Adrenal gland (tissue), 12 donors: ENCODE data around the gene BAHCC1. TPM values are rescaled to one million over a fixed set of nuclear protein-coding genes. Genes with fewer than 3 reads are reported as not detected.

Experiments
- DNase-seq, 7 donors: peaks; one replicate each; pipeline ENCODE4 v3.0.0-alpha.2; 2019 to 2020
- H3K27ac ChIP-seq, 5 donors: fragments of 200-600 bp; sonication (generic) in 4 of 5; 1 replicate in 3 of 5; 2 replicates in 2 of 5; pipeline versions ENCODE4 v1.5.1 to v1.8.0; 2016 to 2020; ENCODE audit warnings: mild to moderate bottlenecking in 1 of 5
- H3K27me3 ChIP-seq: fragments of 200-600 bp; 2 replicates; pipeline ENCODE4 v1.8.0; 2021
- H3K36me3 ChIP-seq, 2 donors: fragments of 200-600 bp; replicated peaks in 1 of 2; 1 replicate in 1 of 2; 2 replicates in 1 of 2; pipeline versions ENCODE4 v1.5.1 to v1.8.0; 2018 to 2022
- H3K4me1 ChIP-seq, 2 donors: fragments of 200-600 bp; replicated peaks in 1 of 2; 1 replicate in 1 of 2; 2 replicates in 1 of 2; pipeline versions ENCODE4 v1.5.1 to v1.8.0; 2018 to 2021
- H3K4me3 ChIP-seq, 4 donors: fragments of 200-600 bp; sonication (generic) in 3 of 4; one replicate each; pipeline ENCODE4 v1.5.1; 2016 to 2018
- H3K9me3 ChIP-seq, 3 donors: fragments of 200-600 bp; sonication (generic) in 1 of 3; replicated peaks in 1 of 3; 1 replicate in 2 of 3; 2 replicates in 1 of 3; pipeline versions ENCODE4 v1.5.1 to v1.8.0; 2016 to 2021
- CTCF ChIP-seq, 6 experiments: fragments of 450-650 bp in 4 of 6; fragments of 200-600 bp in 2 of 6; sonication (generic) in 1 of 6; IDR thresholded peaks; 1 replicate in 5 of 6; 2 replicates in 1 of 6; pipeline versions ENCODE4 v1.5.1 to v1.8.0; 2016 to 2021; ENCODE audit warnings: antibody characterized with exemption in 6 of 6, mild to moderate bottlenecking in 2 of 6, moderate library complexity in 1 of 6
- POLR2A ChIP-seq, 2 donors: fragments of 450-650 bp; IDR thresholded peaks; one replicate each; pipeline ENCODE4 v1.6.1; 2017; ENCODE audit warnings: antibody characterized with exemption in 2 of 2, mild to moderate bottlenecking in 2 of 2, moderate library complexity in 1 of 2
- WGBS, 4 donors: extraction: QIAGEN DNeasy Blood & Tissue Kit in 2 of 4; methylation state at CpG; one replicate each; pipeline versions ENCODE4 v1.1.5 to v1.1.7; 2013 to 2017; 5-methylcytosine and 5-hydroxymethylcytosine counted together
- intact Hi-C, 2 donors: fragments of 100-400 bp; cut with DNase I; formaldehyde crosslinking; loops; one replicate each; pipeline versions ENCODE4 v1.14.1 to v1.15.0; 2022 to 2023
- polyA plus RNA-seq, 3 donors: library from polyadenylated mRNA; stranded (reverse); fragments of 200-250 nt in 2 of 3; fragments of 350-450 nt in 1 of 3; fragmentation: Illumina TruSeq in 1 of 3; extraction: RNeasy Lipid Tissue Mini Kit (QIAGEN cat#74804) in 1 of 3; gene quantifications; one replicate each; pipeline ENCODE4 v1.2.3, GENCODE V29; 2013 to 2014
- total RNA-seq, 9 donors: library from RNA; depleted of rRNA in 4 of 9; stranded (reverse); fragments of >200 nt in 4 of 9; fragments of 120-200 nt in 1 of 9; fragmentation: NEBNext Ultra II Directional in 1 of 9; extraction: Animal tissue kit (Norgen Biotek cat#: 25700) in 1 of 9; gene quantifications; one replicate each; pipeline versions ENCODE4 v1.1.0 to v1.2.4, GENCODE V29; 2013 to 2023
- donor health status: healthy with polysubstance abuse.
- donor health status: Bipolar disorder and iron deficiency.
- donor health status: DM: yes; HTN: yes; CAD: no.
- donor health status: DM: no; HTN: no; CAD: no.
- donor health status: DM: no; HTN: no; CAD: no.
- donor health status: DM: yes; HTN: yes; CAD: no.

The BAHCC1 gene
- total and polyA plus RNA-seq, 12 donors = 1.7 to 68.0 (median 18.4) TPM

DNA sequence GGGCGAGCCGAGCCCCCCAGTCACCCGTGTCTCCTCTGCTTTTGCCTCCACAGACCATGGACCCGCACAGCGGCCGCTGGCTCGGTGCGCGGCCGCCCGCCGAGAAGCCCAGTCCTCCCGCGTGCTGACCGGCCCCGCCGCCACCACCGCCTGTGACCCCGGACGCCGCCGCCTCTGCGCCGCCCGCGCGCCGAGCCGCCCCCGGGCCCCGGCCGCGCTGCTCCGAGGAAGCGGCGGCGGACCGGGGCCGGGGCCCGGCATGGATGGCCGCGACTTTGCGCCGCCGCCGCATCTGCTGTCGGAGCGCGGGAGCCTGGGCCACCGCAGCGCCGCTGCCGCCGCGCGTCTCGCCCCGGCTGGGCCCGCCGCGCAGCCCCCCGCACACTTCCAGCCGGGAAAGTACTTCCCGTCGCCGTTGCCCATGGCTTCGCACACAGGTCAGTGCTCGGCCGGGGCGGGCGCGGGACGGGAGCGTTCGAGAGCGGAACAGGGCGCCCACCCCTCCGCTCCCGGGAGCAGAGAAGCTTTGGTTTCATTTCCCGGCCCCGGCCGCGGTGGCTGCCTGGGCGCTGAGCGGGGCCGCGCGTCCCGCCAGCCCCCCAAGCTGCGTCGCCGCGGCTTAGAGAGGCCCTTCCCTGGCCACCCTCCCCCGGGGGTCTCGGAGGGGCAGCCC lies 4.4 kb downstream of the BAHCC1 start:
- Histone ChIP-seq H3K27me3 (no peaks in the 10 kb centered on the region), H3K4me1 (peaks cover 12 to 37% of the 10 kb centered on the region in 2 donors), H3K9me3 (no peaks in the 10 kb centered on the region), H3K36me3 (no peaks in the 10 kb centered on the region), H3K27ac (peak overlapping the region; percentile 40 to 96 (median 94)), H3K4me3 (peak overlapping the region in 3 of 4 donors; percentile 33 to 96 (median 74))
- DNase-seq = peak in 1 of 7 donors; percentile 44
- TF ChIP-seq CTCF (IDR thresholded peaks at IDR 0.05) = no peak
- peak in 1 of 2 donors; percentile 35 for TF ChIP-seq POLR2A (IDR thresholded peaks at IDR 0.05)
- intact Hi-C loops = loop anchor here (10.0 kb wide), 2 partner anchors 85 to 105 kb away; partner anchors contain the start of gene SLC38A10 (in 1 of the 2)
- WGBS, 4 donors = 0 to 1% (median 1%) methylated on average over 47 to 95 of the region's 95 CpGs; no CpG with 5 or more reads in 1 of the 4 donors

GRCh38 chr17:81400154-81400977 lies 5.1 kb downstream of the BAHCC1 start:
- WGBS, 4 donors = 27 to 33% (median 30%) methylated on average over 50 to 67 of the region's 67 CpGs

GRCh38 chr17:81400996-81401722 lies 5.9 kb downstream of the BAHCC1 start:
- no peak for DNase-seq
- TF ChIP-seq CTCF (IDR thresholded peaks at IDR 0.05) (no peak), POLR2A (IDR thresholded peaks at IDR 0.05) (no peak)
- H3K27ac ChIP-seq = peak overlapping the region; percentile 2 to 96 (median 94)
- intact Hi-C loops = no loop called here
- no peaks in the 10 kb centered on the region for H3K9me3 ChIP-seq
- H3K4me1 ChIP-seq = peaks cover 8 to 49% of the 10 kb centered on the region in 2 donors
- H3K4me3 ChIP-seq = peak overlapping the region in 1 of 4 donors; percentile 96
- H3K27me3 ChIP-seq = no peaks in the 10 kb centered on the region
- 53 to 65% (median 58%) methylated on average over 20 of the region's 20 CpGs for WGBS, 4 donors
- no peaks in the 10 kb centered on the region for H3K36me3 ChIP-seq

More at GRCh38 chr17:81400154-81400977, 5.1 kb downstream of the BAHCC1 start:
- no peaks in the 10 kb centered on the region for H3K36me3 ChIP-seq
- peak overlapping the region in 3 of 4 donors; percentile 33 to 96 (median 74) for H3K4me3 ChIP-seq
- no peaks in the 10 kb centered on the region for H3K9me3 ChIP-seq
- peak in 3 of 7 donors; percentile 40 to 60 (median 54) for DNase-seq
- peaks cover 8 to 41% of the 10 kb centered on the region in 2 donors for H3K4me1 ChIP-seq
- H3K27me3 ChIP-seq = no peaks in the 10 kb centered on the region
- TF ChIP-seq CTCF (IDR thresholded peaks at IDR 0.05) (no peak), POLR2A (IDR thresholded peaks at IDR 0.05) (peak in 1 of 2 donors; percentile 12)
- H3K27ac ChIP-seq = peak overlapping the region; percentile 40 to 96 (median 94)
- intact Hi-C loops = no loop called here
